GM12878 (cell line): Measurements from ENCODE around the gene TCF12. TPM values are rescaled to one million over a fixed set of nuclear protein-coding genes. Genes with fewer than 3 reads are reported as not detected.

Experiments
- CHD2 ChIP-seq: IDR thresholded peaks from 2 replicates; pipeline ENCODE4 v1.6.1; 2011; ENCODE audit warnings: low read depth, low read length, improper control_type of control experiment, borderline replicate concordance
- EGR1 ChIP-seq, 2 experiments: IDR thresholded peaks; 1 replicate in 1 of 2; 2 replicates in 1 of 2; pipeline ENCODE4 v1.6.1; 2011 to 2012; ENCODE audit warnings: low read depth in 2 of 2, low read length in 2 of 2, borderline replicate concordance in 1 of 2, mild to moderate bottlenecking in 1 of 2, moderate library complexity in 1 of 2
- ETV6 ChIP-seq, 2 experiments: fragments of 450-650 bp in 1 of 2; IDR thresholded peaks in 1 of 2; conservative IDR thresholded peaks in 1 of 2; 2 replicates each; pipeline ENCODE4 v1.6.1; 2014; ENCODE audit warnings: antibody characterized with exemption in 1 of 2, borderline replicate concordance in 1 of 2, low read depth in 1 of 2, mild to moderate bottlenecking in 1 of 2, moderate library complexity in 1 of 2
- HDAC2 ChIP-seq: fragments of 200-600 bp; sonication (generic); IDR thresholded peaks from 2 replicates; pipeline ENCODE4 v1.6.1; 2017
- IRF4 ChIP-seq: IDR thresholded peaks from 2 replicates; pipeline ENCODE4 v1.6.1; 2011; ENCODE audit warnings: low read depth, low read length
- MEF2B ChIP-seq: fragments of 450-650 bp; IDR thresholded peaks from 2 replicates; pipeline ENCODE4 v1.6.1; 2018; ENCODE audit warnings: mild to moderate bottlenecking, moderate library complexity; ENCODE audit not compliant: partially characterized antibody, poor library complexity, severe bottlenecking
- NR2C2 ChIP-seq: IDR thresholded peaks from 2 replicates; pipeline ENCODE4 v1.6.1; 2011; ENCODE audit warnings: borderline replicate concordance, low read depth; ENCODE audit not compliant: control insufficient read depth, insufficient read length
- PAX8 ChIP-seq: fragments of 450-650 bp; IDR thresholded peaks from 2 replicates; pipeline ENCODE4 v1.6.1; 2017; ENCODE audit warnings: mild to moderate bottlenecking, moderate library complexity
- RAD21 ChIP-seq: IDR thresholded peaks from 2 replicates; pipeline ENCODE4 v1.6.1; 2011; ENCODE audit warnings: mild to moderate bottlenecking, low read depth, low read length, moderate library complexity; ENCODE audit not compliant: insufficient read depth
- RFX5 ChIP-seq: IDR thresholded peaks from 2 replicates; pipeline ENCODE4 v1.6.1; 2011; ENCODE audit warnings: low read depth, low read length, improper control_type of control experiment
- ZNF217 ChIP-seq: fragments of 450-650 bp; IDR thresholded peaks from 2 replicates; pipeline ENCODE4 v1.6.1; 2017; ENCODE audit warnings: antibody characterized with exemption, mild to moderate bottlenecking
- polyA plus RNA-seq, 11 experiments: library from polyadenylated mRNA; depleted of rRNA in 4 of 11; unstranded in 6 of 11; stranded (reverse) in 5 of 11; fragments of >200 nt; fragmentation: Nextera tagmentation in 4 of 11; fragmentation: Illumina TruSeq in 1 of 11; extraction: Ambion mirVana in 4 of 11; extraction: Trizol in 1 of 11; gene quantifications; 1 replicate in 1 of 11; 2 replicates in 10 of 11; pipeline versions ENCODE4 v1.2.1 to v1.2.3, GENCODE V29; 2011 to 2016; ENCODE audit warnings: inconsistent platforms in 2 of 11, missing spikeins in 2 of 11, low read depth in 1 of 11
- total RNA-seq, 4 experiments: library from RNA; depleted of rRNA in 3 of 4; stranded (reverse); fragments of >200 nt in 3 of 4; fragmentation: Illumina TruSeq in 1 of 4; extraction: Trizol in 1 of 4; gene quantifications; 2 replicates each; pipeline versions ENCODE4 v1.2.1 to v1.2.3, GENCODE V29; 2013 to 2021
- TF ChIP-seq, protein P1 (sequence below): IDR thresholded peaks from 2 replicates; pipeline ENCODE4 v1.6.1; 2012; ENCODE audit warnings: low read depth, low read length, improper control_type of control experiment
- TF ChIP-seq, protein P2 (sequence below): fragments of 450-650 bp; IDR thresholded peaks from 2 replicates; pipeline ENCODE4 v1.6.1; 2016; ENCODE audit warnings: mild to moderate bottlenecking

The TCF12 gene
- total and polyA plus RNA-seq, 10 of the 15 experiments (the other 5 are each of a cell fraction or from before 2014, with no cell fraction given): 8.2 to 70.9 (median 49.5) TPM

DNA sequence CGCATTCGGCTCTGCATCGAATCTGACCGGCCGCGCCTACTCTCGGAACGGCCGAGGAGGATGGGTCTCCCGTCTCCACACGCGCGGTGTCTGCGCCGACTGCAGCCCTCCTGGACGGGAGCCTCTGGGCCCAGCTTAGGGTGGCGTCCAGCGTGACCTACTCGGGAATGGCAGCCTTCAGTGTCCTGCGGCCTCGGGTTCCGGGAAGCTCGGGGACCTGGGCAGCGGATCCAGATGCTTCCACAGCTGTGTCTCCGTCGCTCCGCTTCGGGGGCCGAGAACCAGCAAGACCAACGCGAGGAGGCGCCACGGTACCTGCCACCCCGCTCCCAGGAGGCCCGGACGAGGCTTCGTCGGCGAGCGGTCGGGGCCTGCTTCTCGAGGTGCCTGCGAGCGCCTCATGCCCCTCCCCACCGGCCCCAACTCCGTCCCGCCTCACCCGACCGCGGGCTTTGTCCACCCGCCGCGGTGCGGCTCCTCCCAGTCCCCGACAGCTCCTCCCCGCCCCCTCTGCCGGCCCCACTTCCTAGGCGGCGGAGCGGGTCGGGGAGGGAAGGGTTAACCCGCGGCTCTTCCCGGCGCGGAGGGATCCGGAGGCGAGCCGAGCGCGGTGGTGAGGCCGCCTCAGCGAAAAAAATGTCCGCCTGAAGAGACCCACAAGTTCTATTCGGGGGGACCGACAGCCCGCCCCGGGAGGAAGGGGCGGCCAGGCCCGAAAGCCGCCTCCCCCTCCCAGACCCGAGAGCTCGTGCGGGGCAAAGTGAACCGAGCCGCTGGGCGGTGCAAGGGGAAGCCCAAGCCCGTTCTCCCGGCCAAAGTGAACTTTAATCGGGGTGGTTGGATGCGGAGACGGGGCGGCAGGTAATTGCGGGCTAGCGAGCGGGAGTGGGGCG, at the start of gene TCF12 (continued):
- peak; percentile 95 for TF ChIP-seq CHD2
- no peak for TF ChIP-seq RFX5
- no peak for TF ChIP-seq ZNF217
- TF ChIP-seq RAD21: peak; percentile 60
- TF ChIP-seq, protein P1, sequence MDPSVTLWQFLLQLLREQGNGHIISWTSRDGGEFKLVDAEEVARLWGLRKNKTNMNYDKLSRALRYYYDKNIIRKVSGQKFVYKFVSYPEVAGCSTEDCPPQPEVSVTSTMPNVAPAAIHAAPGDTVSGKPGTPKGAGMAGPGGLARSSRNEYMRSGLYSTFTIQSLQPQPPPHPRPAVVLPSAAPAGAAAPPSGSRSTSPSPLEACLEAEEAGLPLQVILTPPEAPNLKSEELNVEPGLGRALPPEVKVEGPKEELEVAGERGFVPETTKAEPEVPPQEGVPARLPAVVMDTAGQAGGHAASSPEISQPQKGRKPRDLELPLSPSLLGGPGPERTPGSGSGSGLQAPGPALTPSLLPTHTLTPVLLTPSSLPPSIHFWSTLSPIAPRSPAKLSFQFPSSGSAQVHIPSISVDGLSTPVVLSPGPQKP: no peak; the same call in 1 of the 2 replicates
- TF ChIP-seq NR2C2: no peak
- peak; percentile 88 for TF ChIP-seq MEF2B
- peak in 1 of 2 experiments; percentile 47; a peak in 1 of 3 replicates for TF ChIP-seq EGR1 (IDR thresholded peaks at IDR 0.05; ENCODE audit: borderline replicate concordance in 1 of 2, low read depth in 2 of 2, low read length in 2 of 2)
- no peak for TF ChIP-seq PAX8
- TF ChIP-seq IRF4: no peak
- TF ChIP-seq, protein P2, sequence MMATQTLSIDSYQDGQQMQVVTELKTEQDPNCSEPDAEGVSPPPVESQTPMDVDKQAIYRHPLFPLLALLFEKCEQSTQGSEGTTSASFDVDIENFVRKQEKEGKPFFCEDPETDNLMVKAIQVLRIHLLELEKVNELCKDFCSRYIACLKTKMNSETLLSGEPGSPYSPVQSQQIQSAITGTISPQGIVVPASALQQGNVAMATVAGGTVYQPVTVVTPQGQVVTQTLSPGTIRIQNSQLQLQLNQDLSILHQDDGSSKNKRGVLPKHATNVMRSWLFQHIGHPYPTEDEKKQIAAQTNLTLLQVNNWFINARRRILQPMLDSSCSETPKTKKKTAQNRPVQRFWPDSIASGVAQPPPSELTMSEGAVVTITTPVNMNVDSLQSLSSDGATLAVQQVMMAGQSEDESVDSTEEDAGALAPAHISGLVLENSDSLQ: no peak
- no peak for TF ChIP-seq HDAC2
- TF ChIP-seq ETV6 (conservative IDR thresholded peaks at IDR 0.05 in 1 of 2, IDR thresholded peaks at IDR 0.05 in 1 of 2; ENCODE audit: borderline replicate concordance in 1 of 2, low read depth in 1 of 2): peak in 1 of 2 experiments; percentile 59; a peak in 2 of 4 replicates
